HG02973 (cell line): ENCODE data around the gene DUSP22.
"Not testable (repeated sequence)": the region's sequence is repeated elsewhere in the genome, so short reads cannot be mapped to it uniquely, and the experiment has no call there.

ENCODE experiments used
- ATAC-seq: cut with Tn5 transposase; IDR thresholded peaks from one replicate; pipeline ENCODE4 v1.9.1; 2021; ENCODE audit warnings: moderate library complexity; ENCODE audit not compliant: unreplicated experiment

DUSP22 gene

GRCh38 chr6:291697-292505 lies at the start of gene DUSP22:
DUSP22 (plus strand) TSS chr6:292487; CDS start chr6:292540, 53 bp downstream.
- peak; percentile 40 for ATAC-seq

GRCh38 chr6:246352-246751 lies 45.9 kb upstream of the DUSP22 start:
- ATAC-seq, result no peak

- no peak for ATAC-seq
These were observed 44.9 kb upstream of the DUSP22 start for GRCh38 chr6:247351-247750.

GRCh38 chr6:248046-248445 lies 44.2 kb upstream of the DUSP22 start:
- not testable (repeated sequence) for ATAC-seq

- ATAC-seq, result no peak
These were observed 41.6 kb upstream of the DUSP22 start for GRCh38 chr6:250676-251075.

GRCh38 chr6:251920-252319 lies 40.4 kb upstream of the DUSP22 start:
- ATAC-seq, result peak; percentile 52

GRCh38 chr6:252775-253535 lies 39.3 kb upstream of the DUSP22 start:
- no peak for ATAC-seq

- ATAC-seq, result no peak
These were observed 38.3 kb upstream of the DUSP22 start for GRCh38 chr6:254016-254415.

GRCh38 chr6:255041-255750 lies 37.1 kb upstream of the DUSP22 start:
- ATAC-seq, result no peak

- no peak for ATAC-seq
These were observed 36.6 kb upstream of the DUSP22 start for GRCh38 chr6:255751-256083.

GRCh38 chr6:256169-256568 lies 36.1 kb upstream of the DUSP22 start:
- ATAC-seq, result no peak

- no peak for ATAC-seq
These were observed 35.1 kb upstream of the DUSP22 start for GRCh38 chr6:257031-257725.

GRCh38 chr6:257774-258173 lies 34.5 kb upstream of the DUSP22 start:
- ATAC-seq, result peak; percentile 37

- ATAC-seq, result no peak
These were observed 33.0 kb upstream of the DUSP22 start for GRCh38 chr6:259316-259715.

- ATAC-seq, result peak; percentile 55
These were observed 32.3 kb upstream of the DUSP22 start for GRCh38 chr6:259901-260508.

GRCh38 chr6:264626-265025 lies 27.7 kb upstream of the DUSP22 start:
- no peak for ATAC-seq

GRCh38 chr6:268394-268935 lies 23.8 kb upstream of the DUSP22 start:
- no peak for ATAC-seq

GRCh38 chr6:273551-274058 lies 18.7 kb upstream of the DUSP22 start:
- no peak for ATAC-seq

GRCh38 chr6:277746-278145 lies 14.5 kb upstream of the DUSP22 start:
- no peak for ATAC-seq

- ATAC-seq, result no peak
These were observed 13.8 kb upstream of the DUSP22 start for GRCh38 chr6:278494-278893.
